GM12878 (cell line): ENCODE measurements around the gene TNFRSF8. TPM values are rescaled to one million over a fixed set of nuclear protein-coding genes. Genes with fewer than 3 reads are reported as not detected.
A peak's percentile ranks its signal among the peaks of the same experiment; 100 is the strongest.

Experiments
- ATAC-seq: fragments of 200-7000 bp; cut with Tn5 transposase; 3 replicates; pipeline ENCODE4 v1.9.1; 2020; ENCODE audit warnings: mild to moderate bottlenecking, moderate library complexity
- BruUV-seq: library from RNA; stranded (reverse); fragments of 400-500 nt; replicated peaks from 2 replicates; lab custom pipeline; 2021; lab: Mats Ljungman, UMichigan
- CTCF ChIA-PET: fragments of 300-600 bp; sonication (Branson Sonifier 250); formaldehyde crosslinking; extraction: SDS; loops from one replicate; lab custom pipeline; 2021; ENCODE audit warnings: inconsistent platforms; lab: Yijun Ruan, JAX
- POLR2A ChIA-PET: fragments of 350-600 bp; formaldehyde crosslinking; extraction: SDS; loops from one replicate; lab custom pipeline; 2021; ENCODE audit warnings: inconsistent platforms; lab: Charles Lee
- RAD21 ChIA-PET: fragments of 300-600 bp; sonication (Branson Sonifier 250); formaldehyde crosslinking; loops from one replicate; lab custom pipeline; 2023; ENCODE audit warnings: antibody characterized with exemption; ENCODE audit not compliant: unreplicated experiment; lab: Charles Lee
- SMC1A ChIA-PET: fragments of 300-600 bp; sonication (Branson Sonifier 250); formaldehyde crosslinking; loops from one replicate; lab custom pipeline; 2023; ENCODE audit not compliant: unreplicated experiment, uncharacterized antibody; lab: Charles Lee
- DNase-seq: peaks from one replicate; pipeline ENCODE4 v3.0.0-alpha.2; 2011; ENCODE audit warnings: low read depth, low spot score
- FAIRE-seq: peaks from 3 replicates; lab custom pipeline; 2011; peaks lifted over from hg19 to GRCh38; lab: Jason Lieb, UNC
- H2AFZ ChIP-seq: 2 replicates; pipeline ENCODE4 v1.6.0; 2011; ENCODE audit warnings: low read depth, low read length, control low read depth; ENCODE audit not compliant: control insufficient read depth
- H3K27ac ChIP-seq: 2 replicates; pipeline ENCODE4 v1.5.1; 2011; ENCODE audit warnings: control low read depth; ENCODE audit not compliant: control insufficient read depth, insufficient read depth
- H3K27me3 ChIP-seq, 2 experiments: replicated peaks in 1 of 2; 2 replicates each; pipeline versions ENCODE4 v1.6.0 to v1.6.1; 2011; ENCODE audit warnings: low read length in 1 of 2; ENCODE audit not compliant: control insufficient read depth in 2 of 2, insufficient read depth in 2 of 2
- H3K36me3 ChIP-seq, 2 experiments: 2 replicates each; pipeline ENCODE4 v1.5.1; 2011; ENCODE audit warnings: low read length in 1 of 2; ENCODE audit not compliant: control insufficient read depth in 2 of 2, insufficient read depth in 2 of 2
- H3K4me1 ChIP-seq: 2 replicates; pipeline ENCODE4 v1.6.1; 2011; ENCODE audit warnings: mild to moderate bottlenecking, low read length, moderate library complexity, mixed read lengths; ENCODE audit not compliant: control insufficient read depth, insufficient read depth
- H3K4me2 ChIP-seq: 2 replicates; pipeline ENCODE4 v1.6.0; 2011; ENCODE audit warnings: control low read depth; ENCODE audit not compliant: control insufficient read depth, insufficient read depth
- H3K4me3 ChIP-seq: fragments of 200-600 bp; sonication (generic); 2 replicates; pipeline ENCODE4 v1.5.1; 2016
- H3K79me2 ChIP-seq: 2 replicates; pipeline ENCODE4 v1.6.0; 2011; ENCODE audit warnings: low read length; ENCODE audit not compliant: control insufficient read depth, insufficient read depth
- H3K9ac ChIP-seq: 2 replicates; pipeline ENCODE4 v1.8.0; 2011; ENCODE audit warnings: low read length, control low read depth, mixed read lengths; ENCODE audit not compliant: control insufficient read depth, insufficient read depth
- H3K9me3 ChIP-seq: replicated peaks from 3 replicates; pipeline ENCODE4 v1.5.1; 2011; ENCODE audit warnings: mild to moderate bottlenecking, low read length; ENCODE audit not compliant: control insufficient read depth, insufficient read depth
- H4K20me1 ChIP-seq: 2 replicates; pipeline ENCODE4 v1.6.0; 2011; ENCODE audit not compliant: control insufficient read depth, insufficient read depth
- IKZF2 ChIP-seq, 2 experiments: fragments of 450-650 bp; IDR thresholded peaks; 2 replicates each; pipeline ENCODE4 v1.6.1; 2017; ENCODE audit warnings: mild to moderate bottlenecking in 2 of 2, moderate library complexity in 2 of 2
- KDM1A ChIP-seq: fragments of 200-600 bp; sonication (generic); IDR thresholded peaks from 2 replicates; pipeline ENCODE4 v1.6.1; 2016; ENCODE audit warnings: borderline replicate concordance
- MLLT1 ChIP-seq: fragments of 450-650 bp; IDR thresholded peaks from 2 replicates; pipeline ENCODE4 v1.6.1; 2016; ENCODE audit warnings: mild to moderate bottlenecking
- POLR2A ChIP-seq: IDR thresholded peaks from 2 replicates; pipeline ENCODE4 v1.6.1; 2011; ENCODE audit warnings: low read depth, mild to moderate bottlenecking, low read length
- RUNX3 ChIP-seq: IDR thresholded peaks from 2 replicates; pipeline ENCODE4 v1.6.1; 2012; ENCODE audit warnings: low read length, inconsistent platforms
- USF1 ChIP-seq: IDR thresholded peaks from 2 replicates; pipeline ENCODE4 v1.6.1; 2011; ENCODE audit warnings: borderline replicate concordance, low read depth, mild to moderate bottlenecking, moderate library complexity, mixed read lengths, low read length; ENCODE audit not compliant: insufficient read depth; ENCODE audit errors: extremely low read length
- ZNF687 ChIP-seq: fragments of 450-650 bp; IDR thresholded peaks from 2 replicates; pipeline ENCODE4 v1.6.1; 2017; ENCODE audit warnings: mild to moderate bottlenecking, moderate library complexity
- WGBS: methylation state at CpG from one replicate; pipeline ENCODE4 v1.1.6; 2016; ENCODE audit warnings: low lambda C conversion rate; ENCODE audit not compliant: insufficient replicate concordance, insufficient coverage; ENCODE audit errors: missing lambda C conversion rate; 5-methylcytosine and 5-hydroxymethylcytosine counted together
- in situ Hi-C: fragments of 300-500 bp; cut with MboI; formaldehyde crosslinking; loops from 9 replicates; pipeline ENCODE4 v1.14.3; 2018; ENCODE audit warnings: mixed read lengths
- intact Hi-C: fragments of 100-400 bp; cut with micrococcal nuclease; formaldehyde crosslinking; loops from one replicate; pipeline ENCODE4 v1.14.2; 2022; ENCODE audit not compliant: unreplicated experiment
- polyA plus RNA-seq, 11 experiments: library from polyadenylated mRNA; depleted of rRNA in 4 of 11; unstranded in 6 of 11; stranded (reverse) in 5 of 11; fragments of >200 nt; fragmentation: Nextera tagmentation in 4 of 11; fragmentation: Illumina TruSeq in 1 of 11; extraction: Ambion mirVana in 4 of 11; extraction: Trizol in 1 of 11; gene quantifications; 1 replicate in 1 of 11; 2 replicates in 10 of 11; pipeline versions ENCODE4 v1.2.1 to v1.2.3, GENCODE V29; 2011 to 2016; ENCODE audit warnings: inconsistent platforms in 2 of 11, missing spikeins in 2 of 11, low read depth in 1 of 11
- total RNA-seq, 4 experiments: library from RNA; depleted of rRNA in 3 of 4; stranded (reverse); fragments of >200 nt in 3 of 4; fragmentation: Illumina TruSeq in 1 of 4; extraction: Trizol in 1 of 4; gene quantifications; 2 replicates each; pipeline versions ENCODE4 v1.2.1 to v1.2.3, GENCODE V29; 2013 to 2021

The TNFRSF8 gene
- total and polyA plus RNA-seq, 10 of the 15 experiments (the other 5 are each of a cell fraction or from before 2014, with no cell fraction given), result 9.8 to 114 (median 58.8) TPM

GRCh38 chr1:12085643-12086260, 22.6 kb downstream of the TNFRSF8 start:
- FAIRE-seq, result no peak

More at GRCh38 chr1:12085643-12086260, 22.6 kb downstream of the TNFRSF8 start:
- H2AFZ ChIP-seq, result no peak overlapping the region
- H3K9ac ChIP-seq, result no peak overlapping the region
- no TSS peak for BruUV-seq
- ChIA-PET RAD21 (interaction anchor here (0.8 to 1.8 kb wide), 2 partner anchors 34 to 45 kb away, joined by 4 read pairs; no protein-coding TSS in a partner anchor), POLR2A (interaction anchor here (1.0 to 1.5 kb wide), 2 partner anchors 19 to 34 kb away, joined by 3 to 6 read pairs; no protein-coding TSS in a partner anchor), SMC1A (interaction anchor here (1.2 kb wide), 2 partner anchors 47 to 50 kb away, joined by 3 to 4 read pairs; no protein-coding TSS in a partner anchor), CTCF (interaction anchor here (1.0 kb wide), 1 partner anchor 46 kb away, joined by 3 read pairs; no protein-coding TSS in a partner anchor)
- H3K79me2 ChIP-seq, result peaks cover 82% of the 10 kb centered on the region
- WGBS, result 30% methylated on average over 14 of the region's 14 CpGs
- no peak overlapping the region for H3K4me3 ChIP-seq
- no peak overlapping the region for H3K4me2 ChIP-seq
- peaks cover 18 to 32% of the 10 kb centered on the region in 2 experiments for H3K36me3 ChIP-seq
- ATAC-seq (0 out of 3 replicates have a peak, but pooled peaks have one; percentile 5), DNase-seq (no peak)
- in situ Hi-C loops, result no loop called here
- peaks cover 37% of the 10 kb centered on the region for H3K4me1 ChIP-seq
- peak overlapping the region; percentile 10; the same call in 1 of the 2 replicates for H3K27ac ChIP-seq
- no peaks in the 10 kb centered on the region for H3K27me3 ChIP-seq
- no peak for TF ChIP-seq MLLT1
- no peak for TF ChIP-seq IKZF2 (IDR thresholded peaks at IDR 0.05)
- TF ChIP-seq KDM1A, result no peak
- TF ChIP-seq USF1, result no peak
- peak; percentile 27; the same call in 1 of the 2 replicates for TF ChIP-seq RUNX3
- peak; percentile 15; the same call in 1 of the 2 replicates for TF ChIP-seq ZNF687
- TF ChIP-seq POLR2A, result peak; percentile 39; the same call in 1 of the 2 replicates
- TF ChIP-seq, all 136 proteins: peak for 3
- intact Hi-C loops, result no loop called here
- no peaks in the 10 kb centered on the region for H4K20me1 ChIP-seq
- peaks cover 5% of the 10 kb centered on the region; the same call in 2 of the 3 replicates for H3K9me3 ChIP-seq
